RPMI8226 (cell line): ENCODE results near the gene AGL.
A peak's percentile ranks its signal among the peaks of the same experiment; 100 is the strongest.
"Not testable (repeated sequence)": the region's sequence is repeated elsewhere in the genome, so short reads cannot be mapped to it uniquely, and the experiment has no call there.

Source experiments
- DNase-seq: peaks from one replicate; pipeline ENCODE4 v3.0.0-alpha.2; 2015

Gene AGL

DNA sequence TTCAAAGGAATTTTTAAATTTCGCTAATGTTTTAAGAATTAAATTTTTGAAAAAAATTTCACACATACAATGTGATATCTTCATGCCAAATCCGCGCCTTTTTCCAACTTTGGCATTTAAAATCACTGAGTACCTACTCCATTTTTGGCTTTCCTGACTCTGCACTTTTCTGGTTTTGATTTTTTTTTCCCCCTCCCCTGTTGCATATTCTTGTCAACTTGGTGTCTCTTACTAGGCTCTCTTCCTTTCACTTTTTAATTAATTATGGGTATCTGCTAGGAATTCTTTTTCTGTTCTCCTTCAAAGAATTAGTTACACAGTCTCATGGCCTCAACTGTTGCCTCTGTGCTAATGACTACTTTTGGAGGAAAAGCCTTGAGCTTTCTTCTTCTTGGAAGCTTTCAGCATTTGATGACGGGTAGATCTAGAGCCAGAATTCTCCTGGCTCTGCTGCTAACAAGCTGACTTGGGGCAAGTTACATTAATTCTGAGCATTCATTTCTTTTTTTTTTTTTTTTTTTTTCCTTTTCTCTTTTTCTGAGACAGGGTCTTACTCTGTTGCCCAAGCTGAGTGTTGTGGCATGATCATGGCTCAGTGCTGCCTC, 1.8 kb downstream of the AGL start:
- DNase-seq = no peak

DNA sequence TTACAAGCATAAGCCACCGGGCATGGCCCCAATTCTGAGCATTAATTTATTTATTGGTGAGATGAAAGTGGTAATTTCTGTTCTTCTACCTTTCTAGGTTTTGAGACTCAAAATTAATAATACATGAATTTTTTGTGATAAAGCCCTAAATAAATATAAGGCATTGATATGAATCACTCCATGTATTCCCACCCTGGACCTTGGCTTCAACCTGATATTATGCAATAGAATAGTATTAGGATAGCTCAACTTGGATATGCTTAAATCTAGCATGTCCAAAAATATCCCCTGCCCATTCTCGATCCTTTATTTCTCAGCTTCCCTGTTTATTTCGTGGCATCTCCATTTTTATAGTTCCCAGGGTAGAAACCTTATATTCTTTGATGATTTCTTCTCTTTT, 2.5 kb downstream of the AGL start:
- DNase-seq = no peak

DNA sequence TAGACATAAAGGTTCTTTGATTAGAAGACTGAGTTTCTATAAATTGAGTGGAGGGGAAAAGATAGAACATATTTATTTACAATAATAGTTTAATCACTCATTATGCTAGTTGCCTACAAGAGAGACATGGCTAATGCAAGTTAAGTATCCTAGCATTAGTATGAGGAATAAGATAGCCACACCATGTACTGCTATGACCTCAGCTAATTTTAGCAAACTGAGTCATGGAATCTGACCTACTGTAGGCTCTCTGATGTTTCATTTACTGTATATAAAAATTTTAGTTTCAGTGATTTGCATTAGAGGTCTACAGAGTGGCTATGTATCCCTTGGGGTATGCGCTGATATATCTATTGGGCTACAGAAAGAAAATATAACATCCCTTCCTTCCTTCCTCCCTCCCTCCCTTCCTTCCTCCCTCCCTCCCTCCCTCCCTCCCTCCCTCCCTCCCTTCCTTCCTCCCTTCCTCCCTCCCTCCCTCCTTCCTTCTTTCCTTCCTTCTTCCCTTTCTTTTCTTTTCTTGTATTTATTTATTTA, 5.8 kb downstream of the AGL start:
- DNase-seq = no peak

DNA sequence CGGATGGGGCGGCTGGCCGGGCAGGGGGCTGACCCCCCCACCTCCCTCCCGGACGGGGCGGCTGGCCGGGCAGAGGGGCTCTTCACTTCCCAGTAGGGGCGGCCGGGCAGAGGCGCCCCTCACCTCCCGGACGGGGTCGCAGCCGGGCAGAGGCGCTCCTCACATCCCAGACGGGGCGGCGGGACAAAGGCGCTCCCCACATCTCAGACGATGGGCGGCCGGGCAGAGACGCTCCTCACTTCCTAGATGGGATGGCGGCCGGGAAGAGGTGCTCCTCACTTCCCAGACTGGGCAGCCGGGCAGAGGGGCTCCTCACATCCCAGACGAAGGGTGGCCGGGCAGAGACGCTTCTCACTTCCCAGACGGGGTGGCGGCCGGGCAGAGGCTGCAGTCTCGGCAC, 6.9 kb downstream of the AGL start:
- not testable (repeated sequence) for DNase-seq

DNA sequence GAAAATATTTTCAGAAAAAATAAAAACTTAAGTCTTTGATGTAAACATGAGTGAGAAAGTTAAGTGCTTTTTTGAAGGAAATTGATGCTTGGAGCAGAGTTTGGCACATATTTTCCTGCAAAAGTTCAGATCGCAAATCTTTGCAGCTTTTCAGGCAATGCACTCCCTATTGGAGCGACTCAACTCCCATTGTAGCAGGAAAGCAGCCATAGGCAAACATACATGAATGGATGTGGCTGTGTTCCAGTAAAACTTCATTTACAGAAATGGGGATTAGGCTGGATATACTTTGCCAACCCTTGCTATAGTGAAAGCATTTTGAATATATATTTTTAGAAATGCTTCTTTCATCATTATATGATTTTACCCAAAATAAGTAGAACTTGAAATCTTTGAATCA, 8.1 kb downstream of the AGL start:
- DNase-seq = no peak

DNA sequence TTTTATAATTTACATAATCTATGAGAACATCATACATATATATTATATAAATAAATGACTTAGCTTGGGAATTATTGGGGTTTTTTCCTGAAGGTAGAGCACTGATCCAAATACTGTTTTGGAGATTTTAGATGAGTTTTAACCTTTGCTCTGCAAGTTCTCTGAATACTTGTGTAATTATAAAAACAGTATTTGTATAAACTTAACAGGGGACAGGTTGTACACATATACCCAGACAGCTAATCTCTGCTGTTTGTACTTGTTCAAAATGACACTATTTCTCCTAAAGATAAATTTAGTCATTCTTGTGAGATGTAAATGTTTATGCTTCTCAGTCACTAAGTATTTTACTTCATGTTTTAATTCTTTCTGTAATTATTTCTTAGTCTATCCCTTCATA, 8.7 kb downstream of the AGL start:
- DNase-seq = no peak

DNA sequence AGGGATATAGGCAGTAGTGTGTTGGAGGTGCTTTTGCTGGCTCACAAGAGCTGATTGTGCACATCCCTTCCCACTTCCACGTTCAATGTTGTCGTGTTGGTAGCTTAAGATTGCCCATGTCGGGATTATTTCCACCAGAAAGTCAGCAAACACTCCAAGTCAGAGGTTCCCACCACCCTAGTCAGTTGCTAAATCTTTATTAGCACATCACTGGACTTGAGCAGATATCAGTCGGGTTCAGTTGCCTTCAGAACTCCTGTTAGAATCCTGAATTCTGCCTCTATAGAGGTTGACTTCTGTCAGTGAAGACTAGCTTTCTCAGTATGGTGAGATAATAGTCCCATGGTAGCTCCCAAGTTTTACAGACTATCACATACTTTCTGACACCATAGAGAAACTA, 10.5 kb downstream of the AGL start:
- DNase-seq = no peak

DNA sequence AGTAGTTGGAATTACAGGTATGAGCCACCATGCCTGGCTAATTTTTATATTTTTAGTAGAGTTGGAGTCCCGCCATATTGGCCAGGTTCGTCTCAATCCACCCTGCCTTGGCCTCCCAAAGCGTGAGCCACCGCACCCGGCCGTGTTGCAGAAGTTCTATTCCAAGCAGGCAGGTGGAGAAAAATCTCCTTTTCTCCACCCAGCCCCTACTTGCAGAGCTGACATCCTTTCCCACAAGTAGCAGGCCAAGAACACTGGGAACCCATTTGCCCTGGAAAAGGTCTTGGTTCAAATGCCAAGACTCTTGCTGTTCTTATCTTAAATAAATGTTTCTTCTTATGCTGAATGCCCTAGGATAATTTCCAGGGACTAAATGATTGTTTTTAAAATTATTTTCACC, 17.5 kb downstream of the AGL start:
- no peak for DNase-seq

DNA sequence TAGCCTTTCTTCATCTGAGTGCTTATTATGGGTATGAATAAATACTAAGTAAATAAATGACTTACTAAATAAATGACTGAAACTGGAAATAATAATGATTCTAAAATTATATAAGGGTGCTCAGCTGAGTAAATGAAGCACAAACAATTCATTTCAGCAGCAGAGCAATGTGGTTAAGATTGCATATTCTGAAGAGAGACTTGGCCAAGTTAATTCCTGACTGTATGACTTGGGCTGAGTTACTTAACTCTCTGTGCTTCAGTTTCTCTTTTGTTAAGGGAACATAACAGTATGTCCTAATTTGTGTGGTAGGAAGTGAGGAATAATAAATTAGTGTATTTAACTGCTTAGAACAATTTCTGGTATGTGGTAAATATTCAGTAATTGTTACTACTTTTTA, 19.1 kb downstream of the AGL start:
- DNase-seq = no peak

DNA sequence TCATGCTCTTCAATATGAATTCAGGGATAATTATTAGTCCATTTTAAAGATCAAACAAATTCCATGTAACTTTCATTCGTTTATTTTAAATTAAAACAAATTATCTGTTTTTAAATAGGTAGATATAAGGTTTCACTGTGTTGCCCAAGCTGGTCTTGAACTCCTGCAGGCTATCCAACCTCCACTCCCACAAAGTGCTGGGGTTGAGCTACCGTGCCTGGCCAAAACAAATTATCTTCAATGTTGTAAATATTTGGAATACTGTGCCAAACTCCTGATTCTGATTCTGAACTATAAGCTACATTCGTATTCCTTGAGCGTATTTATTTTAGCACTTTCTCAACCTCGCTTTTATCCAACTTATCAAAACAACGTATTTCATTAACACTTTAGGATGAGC, 19.6 kb downstream of the AGL start:
- DNase-seq = no peak

DNA sequence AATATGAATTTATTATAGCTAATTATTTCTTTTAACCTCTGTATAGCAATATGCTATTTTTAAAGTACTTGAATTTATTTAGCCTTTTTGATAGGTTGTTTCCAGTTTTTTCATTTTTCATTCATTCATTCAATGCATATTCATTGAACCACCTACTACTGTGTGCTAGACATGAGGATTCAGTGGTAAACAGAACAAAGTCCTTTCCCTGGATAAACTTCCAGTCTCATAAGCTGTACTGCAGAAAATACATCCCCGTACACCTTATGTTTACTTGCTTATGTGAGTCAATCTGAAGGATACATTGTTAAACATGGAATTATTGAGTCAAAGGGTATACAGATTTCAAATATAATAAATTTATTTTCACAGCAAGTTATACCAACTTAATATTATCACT, 21.9 kb downstream of the AGL start:
- no peak for DNase-seq

DNA sequence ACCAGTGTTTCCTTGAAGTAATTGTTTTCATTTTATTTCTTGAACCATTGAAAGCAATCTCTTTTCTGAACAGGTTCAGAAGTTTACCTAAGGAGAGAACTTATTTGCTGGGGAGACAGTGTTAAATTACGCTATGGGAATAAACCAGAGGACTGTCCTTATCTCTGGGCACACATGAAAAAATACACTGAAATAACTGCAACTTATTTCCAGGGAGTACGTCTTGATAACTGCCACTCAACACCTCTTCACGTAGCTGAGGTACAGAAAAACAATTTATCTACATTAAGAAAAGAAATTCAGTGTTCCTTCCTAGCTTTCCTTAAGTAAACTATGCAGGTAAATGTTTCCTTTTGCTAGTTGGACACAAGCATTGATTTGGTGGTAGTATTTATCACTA, 27.4 kb downstream of the AGL start:
- DNase-seq = no peak

DNA sequence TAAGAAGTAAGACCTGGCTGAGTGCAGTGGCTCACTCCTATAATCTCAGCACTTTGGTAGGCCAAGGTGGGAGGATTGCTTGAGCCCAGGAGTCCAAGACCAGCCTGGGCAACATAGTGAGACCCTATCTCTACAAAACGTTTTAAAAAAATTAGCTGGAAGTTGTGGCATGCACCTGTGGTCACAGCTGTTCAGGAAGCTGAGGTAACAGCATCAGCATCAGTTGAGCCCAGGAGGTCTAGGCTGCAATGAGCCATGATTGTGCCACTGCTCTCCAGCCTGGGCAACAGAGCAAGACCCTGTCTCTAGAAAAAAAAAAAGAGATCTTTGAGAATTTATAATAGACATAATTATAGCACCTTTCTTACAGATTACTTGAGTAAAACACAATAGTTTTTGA, 36.0 kb downstream of the AGL start:
- no peak for DNase-seq

DNA sequence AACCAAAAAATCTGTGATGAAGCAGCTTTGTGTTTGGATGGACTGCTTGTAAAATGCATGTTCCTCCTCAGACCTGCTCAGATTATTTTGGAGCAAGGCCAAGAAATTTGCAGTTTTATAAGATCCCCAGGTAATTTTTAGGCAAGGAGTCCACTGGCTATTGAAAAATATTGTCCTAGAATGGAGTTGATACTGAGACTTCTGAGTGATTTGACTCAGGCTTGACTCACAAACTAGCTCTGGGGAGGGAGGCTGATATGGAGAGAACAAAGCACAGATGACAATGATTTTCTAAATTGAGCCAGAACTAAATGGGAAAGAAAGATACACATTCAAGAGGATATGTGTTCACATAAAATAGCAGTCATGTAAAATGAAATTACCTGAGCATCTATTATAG, 36.7 kb downstream of the AGL start:
- no peak for DNase-seq

DNA sequence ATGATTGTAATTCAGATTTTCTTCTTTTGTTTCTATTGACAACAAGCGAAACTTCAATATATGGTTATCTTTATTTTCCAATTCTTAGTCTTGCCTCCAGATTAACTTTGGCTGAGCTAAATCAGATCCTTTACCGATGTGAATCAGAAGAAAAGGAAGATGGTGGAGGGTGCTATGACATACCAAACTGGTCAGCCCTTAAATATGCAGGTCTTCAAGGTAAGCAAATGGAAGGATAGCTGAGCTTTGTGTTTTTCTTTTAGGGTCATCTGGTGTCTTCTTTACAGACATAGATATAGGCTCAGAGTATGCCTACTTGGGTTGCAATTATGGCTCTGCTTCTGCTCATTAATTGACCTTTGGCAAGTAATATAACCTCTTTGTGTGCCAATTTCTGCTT, 37.7 kb downstream of the AGL start:
- no peak for DNase-seq

DNA sequence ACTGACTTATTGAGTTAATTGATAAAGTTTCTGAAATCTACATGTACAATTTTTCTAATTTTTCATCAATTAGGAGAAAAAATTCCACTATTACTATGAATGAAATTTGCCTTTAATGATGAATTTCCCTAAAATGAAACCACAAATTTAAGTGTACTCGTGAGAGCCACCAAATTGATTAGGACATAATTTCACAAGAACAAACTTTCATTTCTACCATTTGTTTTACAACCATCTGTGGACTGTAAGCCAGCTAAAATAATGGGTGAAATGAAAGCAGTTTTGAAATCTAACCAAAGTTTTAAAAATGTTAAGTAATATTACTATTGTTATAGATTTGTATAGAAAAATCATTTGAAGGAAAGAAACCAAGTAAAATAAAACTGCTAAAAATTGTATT, 41.8 kb downstream of the AGL start:
- no peak for DNase-seq

DNA sequence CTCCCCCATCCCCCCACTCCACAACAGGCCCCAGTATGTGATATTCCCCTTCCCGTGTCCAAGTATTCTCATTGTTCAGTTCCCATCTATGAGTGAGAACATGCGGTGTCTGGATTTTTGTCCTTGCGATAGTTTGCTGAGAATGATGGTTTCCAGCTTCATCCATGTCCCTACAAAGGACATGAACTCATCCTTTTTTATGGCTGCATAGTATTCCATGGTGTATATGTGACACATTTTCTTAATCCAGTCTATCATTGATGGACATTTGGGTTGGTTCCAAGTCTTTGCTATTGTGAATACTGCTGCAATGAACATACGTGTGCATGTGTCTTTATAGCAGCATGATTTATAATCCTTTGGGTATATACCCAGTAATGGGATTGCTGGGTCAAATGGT, 53.1 kb downstream of the AGL start:
- not testable (repeated sequence) for DNase-seq

DNA sequence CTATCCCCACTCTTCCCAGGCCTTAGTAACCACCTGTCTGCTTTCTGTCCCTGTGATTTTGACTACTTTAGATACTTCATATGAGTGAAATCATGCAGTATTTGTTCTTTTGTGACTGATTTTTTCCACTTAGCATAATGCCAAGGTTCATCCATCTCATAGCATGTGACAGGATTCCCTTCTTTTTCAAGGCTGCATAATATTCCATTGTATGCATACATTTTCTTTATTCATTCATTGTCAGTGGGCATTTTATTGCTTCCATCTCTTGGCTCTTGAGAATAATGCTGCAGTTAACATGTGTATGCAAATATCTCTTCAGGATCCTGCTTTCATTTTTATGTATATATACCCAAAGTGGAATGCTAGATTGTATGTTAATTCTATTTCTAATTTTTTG, 56.4 kb downstream of the AGL start:
- no peak for DNase-seq

DNA sequence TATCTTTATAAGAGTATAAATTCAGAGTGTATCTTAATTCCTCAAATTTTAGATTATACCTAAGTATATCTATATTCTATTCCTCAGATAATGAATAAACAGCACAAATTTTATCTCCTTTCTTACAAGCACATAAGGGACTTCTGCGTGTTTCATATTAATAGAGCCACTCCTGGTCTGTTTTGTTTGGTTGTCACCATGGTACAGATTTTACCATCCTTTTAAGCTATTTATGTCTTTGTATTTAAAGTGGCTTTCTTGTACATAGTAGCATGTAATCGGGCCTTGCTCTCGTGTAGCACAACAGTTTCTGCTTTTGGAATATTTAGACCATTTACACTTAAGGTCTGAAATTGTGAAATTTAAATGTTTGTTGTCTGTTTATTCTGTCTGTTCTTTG, 67.1 kb downstream of the AGL start:
- no peak for DNase-seq

DNA sequence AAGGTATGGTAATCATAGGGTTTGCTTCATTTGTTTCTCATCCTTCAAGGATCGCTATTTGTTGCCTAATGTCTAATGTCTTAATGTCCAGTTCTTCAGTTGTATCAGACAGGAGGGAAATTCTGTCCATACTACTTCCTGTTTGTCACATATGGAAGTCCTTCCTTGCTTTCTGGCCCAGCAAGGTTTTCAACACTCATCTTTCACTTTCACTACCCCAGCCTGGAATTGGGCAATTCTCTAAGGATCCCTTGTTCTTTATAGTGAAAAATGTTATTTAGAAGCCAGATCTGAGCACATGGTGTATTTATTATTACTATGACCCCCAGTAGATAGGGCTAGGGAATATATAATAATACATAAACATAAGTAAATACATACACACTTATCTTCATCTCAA, 69.1 kb downstream of the AGL start:
- no peak for DNase-seq

DNA sequence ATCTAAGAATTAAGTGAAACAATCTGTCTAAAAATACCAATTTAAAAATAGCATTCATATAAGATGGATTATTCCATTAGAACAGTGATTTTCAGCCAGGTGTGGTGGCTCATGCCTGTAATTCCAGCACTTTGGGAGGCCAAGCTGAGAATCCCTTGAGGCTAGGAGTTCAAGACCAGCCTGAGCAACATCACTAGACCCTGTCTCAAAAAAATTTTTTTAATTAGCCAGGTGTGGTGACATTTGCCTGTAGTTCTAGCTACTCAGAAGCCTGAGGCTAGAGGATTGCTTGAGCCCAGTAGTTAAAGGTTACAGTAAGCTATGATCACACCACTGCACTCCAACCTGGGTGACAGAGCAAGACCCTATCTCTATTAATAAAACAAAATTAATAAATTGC, 84.6 kb downstream of the AGL start:
- DNase-seq = no peak

DNA sequence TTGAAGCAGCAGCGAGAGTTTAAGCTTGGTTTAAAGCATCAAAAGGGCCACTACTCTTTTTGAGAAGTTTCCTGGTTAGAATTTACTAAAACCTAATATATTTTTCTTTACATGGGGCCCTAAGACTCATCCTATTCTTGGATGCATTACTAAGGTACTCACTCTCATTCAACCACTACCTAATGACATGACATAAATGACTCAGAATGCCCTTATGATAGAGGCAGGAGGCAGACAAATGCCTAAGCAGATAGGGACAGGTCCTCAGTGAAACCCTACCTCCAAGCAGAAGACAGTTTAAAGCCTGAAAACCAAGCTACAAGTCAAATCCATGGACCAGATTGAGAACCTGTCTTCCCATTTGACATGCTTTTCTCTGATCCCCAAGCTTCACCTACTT, 85.4 kb downstream of the AGL start:
- no peak for DNase-seq

DNA sequence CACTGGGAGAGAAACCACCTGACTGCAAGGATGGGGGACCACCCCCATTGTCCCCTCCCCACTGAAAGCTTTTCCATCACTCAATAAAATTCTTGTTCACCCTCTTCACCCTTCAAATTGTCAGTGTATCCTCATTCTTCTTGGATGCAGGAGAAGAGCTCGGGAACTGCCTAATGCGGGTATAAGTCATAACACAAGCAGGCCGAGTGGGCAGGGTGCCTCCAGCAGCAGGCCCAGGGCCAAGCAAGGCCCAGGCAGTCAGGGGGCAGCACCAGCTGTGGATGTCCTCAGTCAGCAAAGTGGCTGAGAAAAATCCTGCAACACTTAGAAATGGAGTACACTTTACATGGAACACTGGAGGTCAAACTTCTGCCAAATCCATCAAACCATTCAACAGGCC, 85.9 kb downstream of the AGL start:
- no peak for DNase-seq

DNA sequence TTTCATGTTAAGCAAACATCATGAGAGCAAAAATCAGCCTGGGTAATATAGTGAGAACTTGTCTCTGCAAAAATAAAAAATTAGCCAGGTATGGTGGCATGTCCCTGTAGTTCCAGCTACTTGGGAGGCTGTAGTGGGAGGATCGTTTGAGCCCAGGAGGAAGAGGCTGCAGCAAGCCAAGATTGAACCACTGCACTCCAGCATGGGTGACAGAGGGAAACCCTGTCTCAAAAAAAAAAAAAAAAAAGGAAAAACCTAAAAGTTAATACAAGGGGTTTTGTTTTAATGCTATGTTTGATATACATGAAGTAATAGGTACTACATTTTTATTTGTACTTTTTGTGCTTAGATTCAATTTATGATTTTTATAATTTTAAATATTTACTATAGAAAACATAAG, 92.6 kb downstream of the AGL start:
- DNase-seq = no peak

DNA sequence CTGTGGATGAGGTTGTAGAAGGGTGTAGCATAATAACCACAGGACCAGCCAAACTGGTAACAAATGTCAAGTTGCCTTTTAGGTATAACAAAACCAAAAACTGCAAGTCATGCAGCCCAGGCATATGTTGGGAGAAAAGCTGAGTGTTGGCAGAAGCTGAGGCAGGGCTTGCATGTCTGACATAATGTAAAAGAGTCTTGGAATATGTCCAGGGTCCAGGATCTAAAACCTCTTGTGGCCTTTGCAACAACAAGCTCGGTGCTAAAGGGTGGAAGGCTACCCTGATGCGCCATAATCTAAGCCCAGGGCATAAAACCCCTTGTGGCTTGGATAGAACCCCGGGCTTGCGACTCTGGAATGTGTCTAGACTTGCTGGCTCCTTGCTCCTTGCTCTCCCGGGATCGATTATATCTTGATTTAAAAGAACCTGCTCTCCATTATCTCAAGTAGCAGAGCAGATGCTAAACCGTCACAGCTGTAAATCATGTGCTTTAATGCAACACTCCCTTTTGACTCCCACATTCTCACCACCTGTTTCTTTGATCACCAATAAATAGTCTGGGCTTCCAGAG, 93.1 kb downstream of the AGL start:
- DNase-seq = peak; percentile 35
